Spleen (tissue), 7 donors: ENCODE data around the gene PARD3.

Experiments used
- POLR2A ChIP-seq, 3 donors: fragments of 450-650 bp; IDR thresholded peaks; one replicate each; pipeline ENCODE4 v1.5.1; 2017; ENCODE audit warnings: antibody characterized with exemption in 3 of 3, mild to moderate bottlenecking in 1 of 3
- TF ChIP-seq, protein P1 (sequence below), 11 experiments: fragments of 200-600 bp in 7 of 11; fragments of 450-650 bp in 4 of 11; sonication (generic) in 4 of 11; IDR thresholded peaks in 8 of 11; conservative IDR thresholded peaks in 3 of 11; 1 replicate in 7 of 11; 2 replicates in 4 of 11; pipeline versions ENCODE4 v1.4.0 to v1.8.0; 2016 to 2021; ENCODE audit warnings: antibody characterized with exemption in 11 of 11, inconsistent platforms in 4 of 11, mild to moderate bottlenecking in 1 of 11
- donor health status: DM: no; HTN: no; CAD: no; lungs with moderate emphysema.
- donor health status: DM: no; HTN: no; CAD: no.
- donor health status: DM: no; HTN: no; CAD: no.

- TF ChIP-seq, protein P1, sequence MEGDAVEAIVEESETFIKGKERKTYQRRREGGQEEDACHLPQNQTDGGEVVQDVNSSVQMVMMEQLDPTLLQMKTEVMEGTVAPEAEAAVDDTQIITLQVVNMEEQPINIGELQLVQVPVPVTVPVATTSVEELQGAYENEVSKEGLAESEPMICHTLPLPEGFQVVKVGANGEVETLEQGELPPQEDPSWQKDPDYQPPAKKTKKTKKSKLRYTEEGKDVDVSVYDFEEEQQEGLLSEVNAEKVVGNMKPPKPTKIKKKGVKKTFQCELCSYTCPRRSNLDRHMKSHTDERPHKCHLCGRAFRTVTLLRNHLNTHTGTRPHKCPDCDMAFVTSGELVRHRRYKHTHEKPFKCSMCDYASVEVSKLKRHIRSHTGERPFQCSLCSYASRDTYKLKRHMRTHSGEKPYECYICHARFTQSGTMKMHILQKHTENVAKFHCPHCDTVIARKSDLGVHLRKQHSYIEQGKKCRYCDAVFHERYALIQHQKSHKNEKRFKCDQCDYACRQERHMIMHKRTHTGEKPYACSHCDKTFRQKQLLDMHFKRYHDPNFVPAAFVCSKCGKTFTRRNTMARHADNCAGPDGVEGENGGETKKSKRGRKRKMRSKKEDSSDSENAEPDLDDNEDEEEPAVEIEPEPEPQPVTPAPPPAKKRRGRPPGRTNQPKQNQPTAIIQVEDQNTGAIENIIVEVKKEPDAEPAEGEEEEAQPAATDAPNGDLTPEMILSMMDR (IDR thresholded peaks at IDR 0.05 in 8 of 11, conservative IDR thresholded peaks at IDR 0.05 in 3 of 11) = no peak
- no peak for TF ChIP-seq POLR2A (IDR thresholded peaks at IDR 0.05)
These were observed 422.4 kb downstream of the PARD3 start for GRCh38 chr10:34392641-34393170.
